Activated B cell treated with CpG ODN at 0.5 μM for 24 hours (primary cell): ENCODE data around the gene STX18. TPM values are rescaled to one million over a fixed set of nuclear protein-coding genes. Genes with fewer than 3 reads are reported as not detected.

Experiments
- ATAC-seq: fragments of 200-7000 bp; cut with Tn5 transposase; one replicate; pipeline ENCODE4 v1.10.0; 2021; ENCODE audit warnings: low read depth, mild to moderate bottlenecking, moderate library complexity
- CTCF ChIA-PET: fragments of 350-600 bp; sonication (Branson Sonifier 250); formaldehyde crosslinking; loops from one replicate; lab custom pipeline; 2021; ENCODE audit warnings: antibody characterized with exemption; lab: Charles Lee
- POLR2A ChIA-PET: fragments of 350-600 bp; sonication (Branson Sonifier 250); formaldehyde crosslinking; loops from one replicate; lab custom pipeline; 2021; ENCODE audit warnings: antibody characterized with exemption; lab: Charles Lee
- DNase-seq: peaks from one replicate; pipeline ENCODE4 v3.0.0; 2022
- H3K27ac Mint-ChIP-seq: one replicate; pipeline ENCODE4 v1.8.0; 2020; ENCODE audit warnings: mixed read lengths
- H3K27me3 Mint-ChIP-seq: one replicate; pipeline ENCODE4 v1.8.0; 2021; ENCODE audit warnings: mixed read lengths
- H3K36me3 Mint-ChIP-seq: one replicate; pipeline ENCODE4 v1.8.0; 2021; ENCODE audit warnings: low read depth, mixed read lengths
- H3K4me1 Mint-ChIP-seq: one replicate; pipeline ENCODE4 v1.8.0; 2021; ENCODE audit warnings: mixed read lengths
- H3K4me3 Mint-ChIP-seq: one replicate; pipeline ENCODE4 v1.8.0; 2020; ENCODE audit warnings: mild to moderate bottlenecking, mixed read lengths
- H3K9me3 Mint-ChIP-seq: one replicate; pipeline ENCODE4 v1.8.0; 2020; ENCODE audit warnings: mixed read lengths
- intact Hi-C: fragments of 100-400 bp; cut with micrococcal nuclease; formaldehyde crosslinking; loops from one replicate; pipeline ENCODE4 v1.15.1; 2024
- total RNA-seq: library from RNA; stranded (reverse); gene quantifications from 2 replicates; pipeline ENCODE4 v1.2.3, GENCODE V29; 2022
- TF ChIP-seq, protein P1 (sequence below): fragments of 200-600 bp; IDR thresholded peaks from one replicate; pipeline ENCODE4 v1.8.0; 2022; ENCODE audit warnings: antibody characterized with exemption, mild to moderate bottlenecking

STX18 gene
- total RNA-seq, 1 donor from 2014 or later: 27.1 TPM

- Mint-ChIP-seq H3K4me3 (no peak overlapping the region), H3K36me3 (peaks cover 7% of the 10 kb centered on the region), H3K9me3 (no peaks in the 10 kb centered on the region), H3K27me3 (no peaks in the 10 kb centered on the region), H3K27ac (no peak overlapping the region), H3K4me1 (no peaks in the 10 kb centered on the region)
- ChIA-PET POLR2A (no interaction called here), CTCF (no interaction called here)
- ATAC-seq (no peak), DNase-seq (no peak)
- TF ChIP-seq, protein P1, sequence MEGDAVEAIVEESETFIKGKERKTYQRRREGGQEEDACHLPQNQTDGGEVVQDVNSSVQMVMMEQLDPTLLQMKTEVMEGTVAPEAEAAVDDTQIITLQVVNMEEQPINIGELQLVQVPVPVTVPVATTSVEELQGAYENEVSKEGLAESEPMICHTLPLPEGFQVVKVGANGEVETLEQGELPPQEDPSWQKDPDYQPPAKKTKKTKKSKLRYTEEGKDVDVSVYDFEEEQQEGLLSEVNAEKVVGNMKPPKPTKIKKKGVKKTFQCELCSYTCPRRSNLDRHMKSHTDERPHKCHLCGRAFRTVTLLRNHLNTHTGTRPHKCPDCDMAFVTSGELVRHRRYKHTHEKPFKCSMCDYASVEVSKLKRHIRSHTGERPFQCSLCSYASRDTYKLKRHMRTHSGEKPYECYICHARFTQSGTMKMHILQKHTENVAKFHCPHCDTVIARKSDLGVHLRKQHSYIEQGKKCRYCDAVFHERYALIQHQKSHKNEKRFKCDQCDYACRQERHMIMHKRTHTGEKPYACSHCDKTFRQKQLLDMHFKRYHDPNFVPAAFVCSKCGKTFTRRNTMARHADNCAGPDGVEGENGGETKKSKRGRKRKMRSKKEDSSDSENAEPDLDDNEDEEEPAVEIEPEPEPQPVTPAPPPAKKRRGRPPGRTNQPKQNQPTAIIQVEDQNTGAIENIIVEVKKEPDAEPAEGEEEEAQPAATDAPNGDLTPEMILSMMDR: no peak
- intact Hi-C loops: no loop called here
Measured at GRCh38 chr4:4564522-4564921, 22.7 kb upstream of the STX18 start.

- DNase-seq: no peak
- intact Hi-C loops: no loop called here
- Mint-ChIP-seq H3K36me3 (peaks cover 12% of the 10 kb centered on the region), H3K27ac (no peak overlapping the region), H3K4me3 (no peak overlapping the region), H3K27me3 (no peaks in the 10 kb centered on the region), H3K4me1 (no peaks in the 10 kb centered on the region), H3K9me3 (no peaks in the 10 kb centered on the region)
- ATAC-seq: no peak
- TF ChIP-seq, protein P1: no peak
- CTCF ChIA-PET: no interaction called here
- POLR2A ChIA-PET: no interaction called here
Measured at GRCh38 chr4:4560642-4561041, 18.8 kb upstream of the STX18 start.

- Mint-ChIP-seq H3K27ac (no peak overlapping the region), H3K27me3 (no peaks in the 10 kb centered on the region), H3K9me3 (no peaks in the 10 kb centered on the region), H3K4me1 (no peaks in the 10 kb centered on the region), H3K36me3 (peaks cover 12% of the 10 kb centered on the region), H3K4me3 (no peak overlapping the region)
- ChIA-PET CTCF (no interaction called here), POLR2A (no interaction called here)
- TF ChIP-seq, protein P1: no peak
- ATAC-seq: no peak
- DNase-seq: no peak
- intact Hi-C loops: no loop called here
Measured at GRCh38 chr4:4560136-4560535, 18.3 kb upstream of the STX18 start.

- DNase-seq (no peak), ATAC-seq (no peak)
- Mint-ChIP-seq H3K4me1 (no peaks in the 10 kb centered on the region), H3K4me3 (no peak overlapping the region), H3K36me3 (peaks cover 11% of the 10 kb centered on the region), H3K27me3 (no peaks in the 10 kb centered on the region), H3K27ac (no peak overlapping the region), H3K9me3 (no peaks in the 10 kb centered on the region)
- ChIA-PET POLR2A (no interaction called here), CTCF (no interaction called here)
- intact Hi-C loops: no loop called here
- TF ChIP-seq, protein P1: no peak
Measured at GRCh38 chr4:4559596-4559995, 17.7 kb upstream of the STX18 start.

DNA sequence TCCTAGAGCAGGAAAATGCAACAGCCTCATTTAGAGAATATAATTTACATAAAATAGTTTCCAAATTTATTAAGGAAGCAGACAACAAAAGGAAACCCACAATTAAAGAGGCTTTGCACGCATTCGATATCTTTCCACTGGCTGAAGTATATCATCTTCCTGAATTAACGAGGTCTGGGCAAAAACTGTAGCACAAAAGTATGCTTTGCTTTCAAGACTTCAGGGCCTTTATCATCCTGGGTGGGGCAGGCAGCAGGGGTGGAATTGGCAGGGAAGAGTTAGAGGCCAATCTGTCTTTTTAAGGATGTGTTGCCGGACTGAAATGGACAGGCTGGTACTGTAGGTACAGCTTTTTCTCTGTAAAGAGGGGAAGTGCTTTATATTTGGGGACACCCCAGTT is 17.0 kb upstream of the STX18 start:
- ChIA-PET POLR2A (no interaction called here), CTCF (no interaction called here)
- intact Hi-C loops: no loop called here
- ATAC-seq (no peak), DNase-seq (no peak)
- no peaks in the 10 kb centered on the region for H3K27me3 Mint-ChIP-seq
- H3K4me3 Mint-ChIP-seq: no peak overlapping the region
- TF ChIP-seq, protein P1: no peak
- no peak overlapping the region for H3K27ac Mint-ChIP-seq
- H3K9me3 Mint-ChIP-seq: no peaks in the 10 kb centered on the region
- H3K4me1 Mint-ChIP-seq: no peaks in the 10 kb centered on the region
- peaks cover 15% of the 10 kb centered on the region for H3K36me3 Mint-ChIP-seq
